ENCODE results near the gene SORL1.

The SORL1 gene

GRCh38 chr11:121576531-121576930, 124.4 kb downstream of the SORL1 start:
- no peaks in the 10 kb centered on the region for H3K4me1 ChIP-seq (ENCODE audit: control insufficient read depth, insufficient read depth, low read length, poor library complexity, severe bottlenecking)
- H3K4me3 ChIP-seq (ENCODE audit: extremely low read depth, insufficient read depth, low read length, poor library complexity, severe bottlenecking) = no peak overlapping the region
- H3K27ac ChIP-seq (ENCODE audit: low read depth, low read length, severe bottlenecking) = no peak overlapping the region
- H3K36me3 ChIP-seq (ENCODE audit: control insufficient read depth, insufficient read depth, low read length) = peaks cover 36% of the 10 kb centered on the region
- 93 to 97% methylated on average over 6 to 7 of the region's 7 CpGs for WGBS, 2 experiments (ENCODE audit: insufficient coverage in 2 of 2)
- peaks cover 11% of the 10 kb centered on the region for H3K9me3 ChIP-seq (ENCODE audit: control insufficient read depth, low read length)

- no peaks in the 10 kb centered on the region for H3K4me1 ChIP-seq (ENCODE audit: control insufficient read depth, insufficient read depth, low read length, poor library complexity, severe bottlenecking)
- H3K4me3 ChIP-seq (ENCODE audit: extremely low read depth, insufficient read depth, low read length, poor library complexity, severe bottlenecking) = no peak overlapping the region
- H3K9me3 ChIP-seq (ENCODE audit: control insufficient read depth, low read length) = peaks cover 11% of the 10 kb centered on the region
- H3K27ac ChIP-seq (ENCODE audit: low read depth, low read length, severe bottlenecking) = no peak overlapping the region
- WGBS, 2 experiments (ENCODE audit: insufficient coverage in 2 of 2) = 95% methylated on average over 14 to 16 of the region's 16 CpGs
- peaks cover 36% of the 10 kb centered on the region for H3K36me3 ChIP-seq (ENCODE audit: control insufficient read depth, insufficient read depth, low read length)
These were observed 125.2 kb downstream of the SORL1 start for GRCh38 chr11:121577106-121577848.

GRCh38 chr11:121578251-121578976, 126.3 kb downstream of the SORL1 start:
- WGBS, 2 experiments (ENCODE audit: insufficient coverage in 2 of 2) = 93 to 94% methylated on average over 3 to 4 of the region's 10 CpGs
- Histone ChIP-seq H3K9me3 (ENCODE audit: control insufficient read depth, low read length) (peaks cover 11% of the 10 kb centered on the region), H3K4me3 (ENCODE audit: extremely low read depth, insufficient read depth, low read length, poor library complexity, severe bottlenecking) (no peak overlapping the region), H3K27ac (ENCODE audit: low read depth, low read length, severe bottlenecking) (no peak overlapping the region), H3K4me1 (ENCODE audit: control insufficient read depth, insufficient read depth, low read length, poor library complexity, severe bottlenecking) (no peaks in the 10 kb centered on the region), H3K36me3 (ENCODE audit: control insufficient read depth, insufficient read depth, low read length) (peaks cover 38% of the 10 kb centered on the region)

GRCh38 chr11:121580154-121580553, 128.0 kb downstream of the SORL1 start:
- WGBS, 2 experiments (ENCODE audit: insufficient coverage in 2 of 2) = 87 to 100% methylated on average over 1 of the region's 4 CpGs
- peaks cover 11% of the 10 kb centered on the region for H3K9me3 ChIP-seq (ENCODE audit: control insufficient read depth, low read length)
- H3K4me3 ChIP-seq (ENCODE audit: extremely low read depth, insufficient read depth, low read length, poor library complexity, severe bottlenecking) = no peak overlapping the region
- no peak overlapping the region for H3K27ac ChIP-seq (ENCODE audit: low read depth, low read length, severe bottlenecking)
- peaks cover 45% of the 10 kb centered on the region for H3K36me3 ChIP-seq (ENCODE audit: control insufficient read depth, insufficient read depth, low read length)
- no peaks in the 10 kb centered on the region for H3K4me1 ChIP-seq (ENCODE audit: control insufficient read depth, insufficient read depth, low read length, poor library complexity, severe bottlenecking)

- H3K27ac ChIP-seq (ENCODE audit: low read depth, low read length, severe bottlenecking) = no peak overlapping the region
- H3K36me3 ChIP-seq (ENCODE audit: control insufficient read depth, insufficient read depth, low read length) = peaks cover 47% of the 10 kb centered on the region
- peaks cover 11% of the 10 kb centered on the region for H3K9me3 ChIP-seq (ENCODE audit: control insufficient read depth, low read length)
- no peak overlapping the region for H3K4me3 ChIP-seq (ENCODE audit: extremely low read depth, insufficient read depth, low read length, poor library complexity, severe bottlenecking)
- H3K4me1 ChIP-seq (ENCODE audit: control insufficient read depth, insufficient read depth, low read length, poor library complexity, severe bottlenecking) = no peaks in the 10 kb centered on the region
- WGBS, 2 experiments (ENCODE audit: insufficient coverage in 2 of 2) = 100% methylated on average over 1 to 2 of the region's 4 CpGs
These were observed 129.5 kb downstream of the SORL1 start for GRCh38 chr11:121581607-121582006.

- peaks cover 43% of the 10 kb centered on the region for H3K36me3 ChIP-seq (ENCODE audit: control insufficient read depth, insufficient read depth, low read length)
- peaks cover 11% of the 10 kb centered on the region for H3K9me3 ChIP-seq (ENCODE audit: control insufficient read depth, low read length)
- H3K4me1 ChIP-seq (ENCODE audit: control insufficient read depth, insufficient read depth, low read length, poor library complexity, severe bottlenecking) = no peaks in the 10 kb centered on the region
- H3K27ac ChIP-seq (ENCODE audit: low read depth, low read length, severe bottlenecking) = no peak overlapping the region
- WGBS, 2 experiments (ENCODE audit: insufficient coverage in 2 of 2) = 88 to 90% methylated on average over 3 of the region's 4 CpGs
- H3K4me3 ChIP-seq (ENCODE audit: extremely low read depth, insufficient read depth, low read length, poor library complexity, severe bottlenecking) = no peak overlapping the region
These were observed 130.2 kb downstream of the SORL1 start for GRCh38 chr11:121582296-121582695.

GRCh38 chr11:121583825-121584224, 131.7 kb downstream of the SORL1 start:
- Histone ChIP-seq H3K36me3 (ENCODE audit: control insufficient read depth, insufficient read depth, low read length) (peaks cover 41% of the 10 kb centered on the region), H3K27ac (ENCODE audit: low read depth, low read length, severe bottlenecking) (no peak overlapping the region), H3K9me3 (ENCODE audit: control insufficient read depth, low read length) (peaks cover 11% of the 10 kb centered on the region), H3K4me1 (ENCODE audit: control insufficient read depth, insufficient read depth, low read length, poor library complexity, severe bottlenecking) (no peaks in the 10 kb centered on the region), H3K4me3 (ENCODE audit: extremely low read depth, insufficient read depth, low read length, poor library complexity, severe bottlenecking) (no peak overlapping the region)
- WGBS, 2 experiments (ENCODE audit: insufficient coverage in 2 of 2) = 94 to 100% methylated on average over 1 to 2 of the region's 3 CpGs

- Histone ChIP-seq H3K4me1 (ENCODE audit: control insufficient read depth, insufficient read depth, low read length, poor library complexity, severe bottlenecking) (no peaks in the 10 kb centered on the region), H3K4me3 (ENCODE audit: extremely low read depth, insufficient read depth, low read length, poor library complexity, severe bottlenecking) (no peak overlapping the region), H3K36me3 (ENCODE audit: control insufficient read depth, insufficient read depth, low read length) (peaks cover 41% of the 10 kb centered on the region), H3K9me3 (ENCODE audit: control insufficient read depth, low read length) (no peaks in the 10 kb centered on the region), H3K27ac (ENCODE audit: low read depth, low read length, severe bottlenecking) (no peak overlapping the region)
- WGBS, 2 experiments (ENCODE audit: insufficient coverage in 2 of 2) = 82 to 93% methylated on average over 2 of the region's 2 CpGs
These were observed 134.6 kb downstream of the SORL1 start for GRCh38 chr11:121586750-121587149.

- Histone ChIP-seq H3K27ac (ENCODE audit: low read depth, low read length, severe bottlenecking) (no peak overlapping the region), H3K4me3 (ENCODE audit: extremely low read depth, insufficient read depth, low read length, poor library complexity, severe bottlenecking) (no peak overlapping the region), H3K4me1 (ENCODE audit: control insufficient read depth, insufficient read depth, low read length, poor library complexity, severe bottlenecking) (no peaks in the 10 kb centered on the region), H3K36me3 (ENCODE audit: control insufficient read depth, insufficient read depth, low read length) (peaks cover 46% of the 10 kb centered on the region), H3K9me3 (ENCODE audit: control insufficient read depth, low read length) (no peaks in the 10 kb centered on the region)
- 77 to 100% methylated on average over 1 to 2 of the region's 2 CpGs for WGBS, 2 experiments (ENCODE audit: insufficient coverage in 2 of 2)
These were observed 135.1 kb downstream of the SORL1 start for GRCh38 chr11:121587182-121587581.

- Histone ChIP-seq H3K27ac (ENCODE audit: low read depth, low read length, severe bottlenecking) (no peak overlapping the region), H3K36me3 (ENCODE audit: control insufficient read depth, insufficient read depth, low read length) (peaks cover 53% of the 10 kb centered on the region), H3K4me1 (ENCODE audit: control insufficient read depth, insufficient read depth, low read length, poor library complexity, severe bottlenecking) (no peaks in the 10 kb centered on the region), H3K9me3 (ENCODE audit: control insufficient read depth, low read length) (no peaks in the 10 kb centered on the region), H3K4me3 (ENCODE audit: extremely low read depth, insufficient read depth, low read length, poor library complexity, severe bottlenecking) (no peak overlapping the region)
- WGBS, 2 experiments (ENCODE audit: insufficient coverage in 2 of 2) = 75 to 77% methylated on average over 5 to 6 of the region's 8 CpGs
These were observed 136.6 kb downstream of the SORL1 start for GRCh38 chr11:121588747-121589146.

Data from mesodermal cell (in vitro differentiated cells).